ENCODE measurements around the gene SH3PXD2B. TPM values are rescaled to one million over a fixed set of nuclear protein-coding genes. Genes with fewer than 3 reads are reported as not detected.

The SH3PXD2B gene
- total RNA-seq, 1 experiment from 2014 or later, result 27.5 TPM

- no peak for TF ChIP-seq SP1 (IDR thresholded peaks at IDR 0.05; ENCODE audit: low read depth)
- no peaks in the 10 kb centered on the region for H3K79me2 ChIP-seq (ENCODE audit: insufficient read depth, low read length)
- H3K27me3 ChIP-seq (ENCODE audit: insufficient read depth, low read length), result no peaks in the 10 kb centered on the region
- H4K20me1 ChIP-seq (ENCODE audit: insufficient read depth), result no peaks in the 10 kb centered on the region
- H3K4me3 ChIP-seq (replicated peaks in 1 of 2; ENCODE audit: low read depth in 1 of 2, low read length in 2 of 2), result no peak overlapping the region
- no peak overlapping the region for H3K9ac ChIP-seq (ENCODE audit: low read length)
- intact Hi-C loops (cut with micrococcal nuclease), result no loop called here
- no peak overlapping the region for H3K4me2 ChIP-seq (ENCODE audit: low read length)
- no peaks in the 10 kb centered on the region for H3K9me3 ChIP-seq (ENCODE audit: control insufficient read depth in 1 of 2, insufficient read depth in 1 of 2, low read depth in 1 of 2, low read length in 2 of 2)
- ATAC-seq (no peak), DNase-seq (ENCODE audit: low read depth, low spot score) (no peak)
- no peak overlapping the region for H3K27ac ChIP-seq (ENCODE audit: low read depth, low read length)
- POLR2A ChIA-PET, result no interaction called here
- peaks cover 5 to 7% of the 10 kb centered on the region in 2 experiments; a peak in 1 of 4 replicates for H3K36me3 ChIP-seq (ENCODE audit: control insufficient read depth in 1 of 2, insufficient read depth in 2 of 2, low read length in 2 of 2)
- RAD21 ChIA-PET (ENCODE audit: low non-redundant PET in 1 of 2, low total read pairs in 2 of 2, uncharacterized antibody in 2 of 2, unreplicated experiment in 2 of 2), result no interaction called here
- no peak overlapping the region for H2AFZ ChIP-seq (ENCODE audit: low read depth, low read length, poor library complexity, severe bottlenecking)
- no peaks in the 10 kb centered on the region for H3K4me1 ChIP-seq (ENCODE audit: control insufficient read depth in 1 of 2, insufficient read depth in 2 of 2, low read length in 2 of 2)
- H3K9me2 ChIP-seq (ENCODE audit: insufficient read depth), result no peaks in the 10 kb centered on the region
- CTCF ChIA-PET, result no interaction called here
- no TSS peak for BruUV-seq (replicated peaks)
These were observed 106.8 kb downstream of the SH3PXD2B start for GRCh38 chr5:172347496-172348052.

- no TSS peak for BruUV-seq (replicated peaks)
- no peaks in the 10 kb centered on the region for H3K9me3 ChIP-seq (ENCODE audit: control insufficient read depth in 1 of 2, insufficient read depth in 1 of 2, low read depth in 1 of 2, low read length in 2 of 2)
- no peak overlapping the region for H2AFZ ChIP-seq (ENCODE audit: low read depth, low read length, poor library complexity, severe bottlenecking)
- intact Hi-C loops (cut with micrococcal nuclease), result no loop called here
- H3K4me1 ChIP-seq (ENCODE audit: control insufficient read depth in 1 of 2, insufficient read depth in 2 of 2, low read length in 2 of 2), result no peaks in the 10 kb centered on the region
- DNase-seq (ENCODE audit: low read depth, low spot score), result no peak
- H3K9ac ChIP-seq (ENCODE audit: low read length), result no peak overlapping the region
- no peak overlapping the region for H3K27ac ChIP-seq (ENCODE audit: low read depth, low read length)
- ChIA-PET RAD21 (ENCODE audit: low non-redundant PET in 1 of 2, low total read pairs in 2 of 2, uncharacterized antibody in 2 of 2, unreplicated experiment in 2 of 2) (no interaction called here), POLR2A (no interaction called here), CTCF (no interaction called here)
- H3K4me2 ChIP-seq (ENCODE audit: low read length), result no peak overlapping the region
- no peaks in the 10 kb centered on the region for H3K79me2 ChIP-seq (ENCODE audit: insufficient read depth, low read length)
- H3K9me2 ChIP-seq (ENCODE audit: insufficient read depth), result no peaks in the 10 kb centered on the region
- ATAC-seq, result no peak
- no peaks in the 10 kb centered on the region for H4K20me1 ChIP-seq (ENCODE audit: insufficient read depth)
- H3K27me3 ChIP-seq (ENCODE audit: insufficient read depth, low read length), result no peaks in the 10 kb centered on the region
- peaks cover 5 to 10% of the 10 kb centered on the region in 2 experiments; a peak in 1 of 4 replicates for H3K36me3 ChIP-seq (ENCODE audit: control insufficient read depth in 1 of 2, insufficient read depth in 2 of 2, low read length in 2 of 2)
- H3K4me3 ChIP-seq (replicated peaks in 1 of 2; ENCODE audit: low read depth in 1 of 2, low read length in 2 of 2), result no peak overlapping the region
- no peak for TF ChIP-seq CEBPB (IDR thresholded peaks at IDR 0.05; ENCODE audit: low read depth)
- no peak for TF ChIP-seq ZBTB33 (IDR thresholded peaks at IDR 0.05; ENCODE audit: extremely low read depth, insufficient replicate concordance, low read length)
- no peak for TF ChIP-seq MAX (IDR thresholded peaks at IDR 0.05)
- TF ChIP-seq REST (IDR thresholded peaks at IDR 0.05; ENCODE audit: low read depth), result no peak
- TF ChIP-seq EZH2 (IDR thresholded peaks at IDR 0.05), result no peak
- TF ChIP-seq EGR1 (IDR thresholded peaks at IDR 0.05; ENCODE audit: low read depth), result no peak
- no peak for TF ChIP-seq YY1 (IDR thresholded peaks at IDR 0.05; ENCODE audit: extremely low read depth, insufficient replicate concordance, low read depth, low read length)
- TF ChIP-seq ZNF274 (IDR thresholded peaks at IDR 0.05; ENCODE audit: low read depth, low read length), result no peak
- TF ChIP-seq CBX3 (IDR thresholded peaks at IDR 0.05; ENCODE audit: low read depth), result no peak
- no peak for TF ChIP-seq FOSL1 (IDR thresholded peaks at IDR 0.05; ENCODE audit: low read depth)
- no peak for TF ChIP-seq CTCF (IDR thresholded peaks at IDR 0.05 in 2 of 3, conservative IDR thresholded peaks at IDR 0.05 in 1 of 3; ENCODE audit: borderline replicate concordance in 1 of 3, insufficient read depth in 1 of 3, low read depth in 2 of 3, low read length in 2 of 3)
These were observed 108.4 kb downstream of the SH3PXD2B start for GRCh38 chr5:172345881-172346280.

Measured in HCT116 (cell line).